Liver (tissue), 9 donors: Measurements from ENCODE around the gene ZNF331. TPM values are rescaled to one million over a fixed set of nuclear protein-coding genes. Genes with fewer than 3 reads are reported as not detected.
A peak's percentile ranks its signal among the peaks of the same experiment; 100 is the strongest.
"Not testable (repeated sequence)": the region's sequence is repeated elsewhere in the genome, so short reads cannot be mapped to it uniquely, and the experiment has no call there.

Experiments used
- DNase-seq: peaks from one replicate; pipeline ENCODE4 v3.0.0-alpha.2; 2017; ENCODE audit warnings: low spot score
- H3K27ac ChIP-seq, 2 donors: one replicate each; pipeline ENCODE4 v1.7.0; 2013; ENCODE audit warnings: inconsistent platforms in 2 of 2, low read length in 2 of 2, control low read depth in 1 of 2, low read depth in 1 of 2, mild to moderate bottlenecking in 1 of 2
- H3K27me3 ChIP-seq, 4 donors: one replicate each; pipeline versions ENCODE4 v1.6.1 to v1.7.0; 2013; ENCODE audit warnings: low read length in 3 of 4, inconsistent platforms in 1 of 4, mild to moderate bottlenecking in 1 of 4, moderate library complexity in 1 of 4; ENCODE audit not compliant: control insufficient read depth in 4 of 4, insufficient read depth in 4 of 4
- H3K36me3 ChIP-seq, 4 donors: one replicate each; pipeline versions ENCODE4 v1.6.1 to v1.7.0; 2013; ENCODE audit warnings: low read length in 3 of 4, mild to moderate bottlenecking in 3 of 4, low read depth in 1 of 4, moderate library complexity in 1 of 4; ENCODE audit not compliant: control insufficient read depth in 4 of 4, insufficient read depth in 3 of 4
- H3K4me1 ChIP-seq, 4 donors: one replicate each; pipeline versions ENCODE4 v1.6.1 to v1.7.0; 2013; ENCODE audit warnings: low read length in 3 of 4, mild to moderate bottlenecking in 3 of 4, moderate library complexity in 1 of 4; ENCODE audit not compliant: control insufficient read depth in 4 of 4, insufficient read depth in 4 of 4
- H3K4me3 ChIP-seq, 3 donors: one replicate each; pipeline versions ENCODE4 v1.6.1 to v1.7.0; 2013; ENCODE audit warnings: low read length in 3 of 3, control low read depth in 1 of 3, low read depth in 1 of 3, mild to moderate bottlenecking in 1 of 3
- H3K9ac ChIP-seq, 2 donors: one replicate each; pipeline ENCODE4 v1.7.0; 2013; ENCODE audit warnings: low read length in 2 of 2, mild to moderate bottlenecking in 2 of 2, moderate library complexity in 2 of 2, control low read depth in 1 of 2, low read depth in 1 of 2
- H3K9me3 ChIP-seq, 4 donors: one replicate each; pipeline versions ENCODE4 v1.6.1 to v1.7.0; 2013; ENCODE audit warnings: low read length in 3 of 4; ENCODE audit not compliant: control insufficient read depth in 4 of 4
- ATF3 ChIP-seq: IDR thresholded peaks from 2 replicates; pipeline ENCODE4 v1.6.1; 2016; ENCODE audit warnings: antibody characterized with exemption
- CTCF ChIP-seq: fragments of 150-350 bp; IDR thresholded peaks from 2 replicates; pipeline ENCODE4 v1.5.1; 2017; ENCODE audit warnings: improper control_type of control experiment, low read depth, low read length; ENCODE audit not compliant: missing input control
- EGR1 ChIP-seq, 2 donors: IDR thresholded peaks; 2 replicates each; pipeline ENCODE4 v1.6.1; 2016 to 2018; ENCODE audit warnings: antibody characterized with exemption in 2 of 2, low read depth in 2 of 2
- FOXA1 ChIP-seq: IDR thresholded peaks from 2 replicates; pipeline ENCODE4 v1.6.1; 2016; ENCODE audit warnings: antibody characterized with exemption
- FOXA2 ChIP-seq: IDR thresholded peaks from 2 replicates; pipeline ENCODE4 v1.6.1; 2016; ENCODE audit warnings: antibody characterized with exemption
- GABPA ChIP-seq, 2 donors: IDR thresholded peaks in 1 of 2; conservative IDR thresholded peaks in 1 of 2; 2 replicates each; pipeline ENCODE4 v1.6.1; 2016; ENCODE audit warnings: antibody characterized with exemption in 2 of 2, mild to moderate bottlenecking in 1 of 2, moderate library complexity in 1 of 2
- HNF4A ChIP-seq, 2 donors: conservative IDR thresholded peaks; 2 replicates each; pipeline ENCODE4 v1.6.1; 2016; ENCODE audit warnings: antibody characterized with exemption in 2 of 2, mild to moderate bottlenecking in 2 of 2
- HNF4G ChIP-seq: IDR thresholded peaks from 2 replicates; pipeline ENCODE4 v1.6.1; 2016; ENCODE audit warnings: antibody characterized with exemption
- JUND ChIP-seq, 2 donors: IDR thresholded peaks; 2 replicates each; pipeline ENCODE4 v1.6.1; 2016; ENCODE audit warnings: antibody characterized with exemption in 2 of 2
- NR2F2 ChIP-seq: IDR thresholded peaks from 2 replicates; pipeline ENCODE4 v1.6.1; 2016; ENCODE audit warnings: antibody characterized with exemption
- RAD21 ChIP-seq, 2 donors: IDR thresholded peaks; 2 replicates each; pipeline ENCODE4 v1.6.1; 2016; ENCODE audit warnings: antibody characterized with exemption in 2 of 2, mild to moderate bottlenecking in 2 of 2
- REST ChIP-seq: IDR thresholded peaks from 2 replicates; pipeline ENCODE4 v1.6.1; 2016; ENCODE audit warnings: antibody characterized with exemption, mild to moderate bottlenecking
- RXRA ChIP-seq, 2 donors: IDR thresholded peaks; 2 replicates each; pipeline ENCODE4 v1.6.1; 2017 to 2018; ENCODE audit warnings: antibody characterized with exemption in 2 of 2, mild to moderate bottlenecking in 1 of 2
- SP1 ChIP-seq: IDR thresholded peaks from 2 replicates; pipeline ENCODE4 v1.6.1; 2018; ENCODE audit warnings: antibody characterized with exemption, mild to moderate bottlenecking
- YY1 ChIP-seq: IDR thresholded peaks from 2 replicates; pipeline ENCODE4 v1.6.1; 2016; ENCODE audit warnings: antibody characterized with exemption, mild to moderate bottlenecking
- ZBTB33 ChIP-seq: IDR thresholded peaks from 2 replicates; pipeline ENCODE4 v1.6.1; 2016; ENCODE audit warnings: antibody characterized with exemption
- WGBS: extraction: QIAGEN DNeasy Blood & Tissue Kit; methylation state at CpG from one replicate; pipeline ENCODE4 v1.1.7; 2013; 5-methylcytosine and 5-hydroxymethylcytosine counted together
- polyA plus RNA-seq, 2 donors: library from polyadenylated mRNA; stranded (reverse) in 1 of 2; unstranded in 1 of 2; fragments of 200-250 nt in 1 of 2; fragments of >200 nt in 1 of 2; fragmentation: Nextera tagmentation in 1 of 2; extraction: Ambion mirVana in 1 of 2; gene quantifications; one replicate each; pipeline versions ENCODE4 v1.2.1 to v1.2.3, GENCODE V29; 2013 to 2015
- total RNA-seq, 2 donors: library from RNA; depleted of rRNA; stranded (reverse); fragments of >200 nt; gene quantifications; one replicate each; pipeline ENCODE4 v1.2.3, GENCODE V29; 2014
- donor health status: healthy.
- donor health status: healthy.
- donor health status: healthy.
- donor health status: healthy.
- donor health status: healthy.

Gene ZNF331
- total and polyA plus RNA-seq, 4 donors = 2.8 to 9.7 (median 5.7) TPM

GRCh38 chr19:53504365-53504703, 33.6 kb upstream of the ZNF331 start:
- H3K9me3 ChIP-seq = peaks cover 0 to 15% (median 10%) of the 10 kb centered on the region in 4 donors
- H3K4me3 ChIP-seq, H3K27ac ChIP-seq, H3K9ac ChIP-seq, H3K27me3 ChIP-seq, DNase-seq, H3K36me3 ChIP-seq, H3K4me1 ChIP-seq: not testable (repeated sequence)
- 20% methylated on average over 13 of the region's 13 CpGs for WGBS

- Histone ChIP-seq H3K27ac (no peak overlapping the region), H3K27me3 (peaks cover 0 to 5% (median 0%) of the 10 kb centered on the region in 4 donors), H3K9ac (peak overlapping the region in 1 of 2 donors; percentile 47), H3K4me3 (no peak overlapping the region), H3K9me3 (peaks cover 2 to 15% (median 12%) of the 10 kb centered on the region in 4 donors), H3K36me3 (no peaks in the 10 kb centered on the region), H3K4me1 (no peaks in the 10 kb centered on the region)
- TF ChIP-seq RAD21 (IDR thresholded peaks at IDR 0.05) (no peak), ATF3 (no peak), REST (no peak), HNF4G (no peak), SP1 (no peak)
- WGBS = 48% methylated on average over 7 of the region's 7 CpGs
- DNase-seq = no peak
Measured at GRCh38 chr19:53504885-53505284, 33.1 kb upstream of the ZNF331 start.

- Histone ChIP-seq H3K9ac (no peak overlapping the region), H3K27me3 (peaks cover 0 to 5% (median 0%) of the 10 kb centered on the region in 4 donors), H3K9me3 (peaks cover 3 to 19% (median 12%) of the 10 kb centered on the region in 4 donors), H3K27ac (no peak overlapping the region), H3K36me3 (no peaks in the 10 kb centered on the region), H3K4me3 (peak overlapping the region in 1 of 3 donors; percentile 4), H3K4me1 (no peaks in the 10 kb centered on the region)
- no peak for DNase-seq
- TF ChIP-seq EGR1 (IDR thresholded peaks at IDR 0.05; ENCODE audit: low read depth in 2 of 2) = no peak
- TF ChIP-seq SP1 = no peak
- no peak for TF ChIP-seq REST
- no peak for TF ChIP-seq CTCF
- TF ChIP-seq YY1 = no peak
- TF ChIP-seq HNF4G = no peak
- no peak for TF ChIP-seq GABPA (IDR thresholded peaks at IDR 0.05 in 1 of 2, conservative IDR thresholded peaks at IDR 0.05 in 1 of 2)
- TF ChIP-seq ATF3 = no peak
- no peak for TF ChIP-seq ZBTB33
- no peak for TF ChIP-seq RXRA (IDR thresholded peaks at IDR 0.05)
- TF ChIP-seq JUND (IDR thresholded peaks at IDR 0.05) = no peak
- TF ChIP-seq HNF4A (conservative IDR thresholded peaks at IDR 0.05) = no peak
- no peak for TF ChIP-seq NR2F2
- no peak for TF ChIP-seq FOXA2
- no peak for TF ChIP-seq FOXA1
- WGBS = 78% methylated on average over 8 of the region's 8 CpGs
Measured at GRCh38 chr19:53506728-53507127, 31.2 kb upstream of the ZNF331 start.
